B cell (primary cell): ENCODE results near the gene AMELX. TPM values are rescaled to one million over a fixed set of nuclear protein-coding genes. Genes with fewer than 3 reads are reported as not detected.

Source experiments
- ATAC-seq: fragments of 200-7000 bp; cut with Tn5 transposase; one replicate; pipeline ENCODE4 v1.10.0; 2021; ENCODE audit warnings: low read depth, mild to moderate bottlenecking, moderate number of reproducible peaks, moderate library complexity
- CTCF ChIA-PET: fragments of 350-600 bp; sonication (Branson Sonifier 250); formaldehyde crosslinking; loops from one replicate; lab custom pipeline; 2021; ENCODE audit warnings: antibody characterized with exemption, inconsistent platforms; lab: Charles Lee
- POLR2A ChIA-PET: fragments of 350-600 bp; sonication (Branson Sonifier 250); formaldehyde crosslinking; loops from one replicate; lab custom pipeline; 2021; ENCODE audit warnings: antibody characterized with exemption; lab: Charles Lee
- DNase-seq: peaks from one replicate; pipeline ENCODE4 v3.0.0; 2013
- H2AFZ ChIP-seq: 2 replicates; pipeline ENCODE4 v1.6.1; 2012; ENCODE audit warnings: mild to moderate bottlenecking, low read depth, low read length; ENCODE audit not compliant: insufficient read depth, poor library complexity, severe bottlenecking
- H3K27ac ChIP-seq, 2 donors: 1 replicate in 1 of 2; 2 replicates in 1 of 2; pipeline ENCODE4 v1.5.1; 2012 to 2013; ENCODE audit warnings: low read length in 2 of 2, mild to moderate bottlenecking in 2 of 2, moderate library complexity in 1 of 2
- H3K27me3 ChIP-seq, 4 experiments: fragments of 200-600 bp in 1 of 4; sonication (generic) in 1 of 4; replicated peaks in 1 of 4; 1 replicate in 2 of 4; 2 replicates in 2 of 4; pipeline versions ENCODE4 v1.6.1 to v1.7.0; 2013 to 2016; ENCODE audit warnings: low read length in 3 of 4, mild to moderate bottlenecking in 2 of 4, mixed read lengths in 1 of 4, moderate library complexity in 1 of 4; ENCODE audit not compliant: insufficient read depth in 4 of 4, control insufficient read depth in 3 of 4; ENCODE audit errors: control extremely low read depth in 1 of 4
- H3K36me3 ChIP-seq, 2 experiments: replicated peaks in 1 of 2; 1 replicate in 1 of 2; 2 replicates in 1 of 2; pipeline versions ENCODE4 v1.6.1 to v1.7.1; 2013; ENCODE audit warnings: low read length in 1 of 2; ENCODE audit not compliant: insufficient read depth in 2 of 2, control insufficient read depth in 1 of 2; ENCODE audit errors: control extremely low read depth in 1 of 2, extremely low read depth in 1 of 2
- H3K4me1 ChIP-seq, 2 donors: fragments of 200-600 bp in 1 of 2; sonication (generic) in 1 of 2; 1 replicate in 1 of 2; 2 replicates in 1 of 2; pipeline versions ENCODE4 v1.5.1 to v1.6.1; 2013 to 2017; ENCODE audit warnings: low read length in 2 of 2; ENCODE audit not compliant: control insufficient read depth in 2 of 2, insufficient read depth in 2 of 2
- H3K4me2 ChIP-seq: replicated peaks from 2 replicates; pipeline ENCODE3; 2012; ENCODE audit warnings: mild to moderate bottlenecking, low read depth, low read length; ENCODE audit not compliant: poor library complexity, severe bottlenecking
- H3K4me3 ChIP-seq, 5 experiments: fragments of 200-600 bp in 1 of 5; sonication (generic) in 1 of 5; 1 replicate in 3 of 5; 2 replicates in 2 of 5; pipeline versions ENCODE4 v1.5.1 to v1.7.0; 2011 to 2016; ENCODE audit warnings: low read length in 4 of 5, mild to moderate bottlenecking in 4 of 5, low read depth in 2 of 5, control low read depth in 1 of 5, moderate library complexity in 1 of 5; ENCODE audit not compliant: insufficient read depth in 1 of 5; ENCODE audit errors: control extremely low read depth in 1 of 5, extremely low read depth in 1 of 5
- H3K79me2 ChIP-seq: fragments of 200-600 bp; sonication (generic); one replicate; pipeline ENCODE4 v1.6.0; 2016; ENCODE audit warnings: low read length; ENCODE audit not compliant: control insufficient read depth, insufficient read depth
- H3K9ac ChIP-seq: fragments of 200-600 bp; sonication (generic); 2 replicates; pipeline ENCODE4 v1.6.1; 2017; ENCODE audit warnings: mild to moderate bottlenecking, low read length, moderate library complexity
- H3K9me3 ChIP-seq, 3 donors: one replicate each; pipeline versions ENCODE4 v1.6.1 to v1.7.1; 2013; ENCODE audit warnings: low read length in 2 of 3; ENCODE audit not compliant: control insufficient read depth in 2 of 3, insufficient read depth in 1 of 3; ENCODE audit errors: control extremely low read depth in 1 of 3
- H4K20me1 ChIP-seq: 2 replicates; pipeline ENCODE4 v1.6.0; 2012; ENCODE audit warnings: mild to moderate bottlenecking, low read length; ENCODE audit not compliant: insufficient read depth, control insufficient read depth, poor library complexity, severe bottlenecking
- H3K27ac Mint-ChIP-seq: one replicate; pipeline ENCODE4 v1.8.0; 2021; ENCODE audit warnings: mixed read lengths
- H3K27me3 Mint-ChIP-seq: one replicate; pipeline ENCODE4 v1.8.0; 2021; ENCODE audit warnings: mixed read lengths
- H3K4me1 Mint-ChIP-seq: one replicate; pipeline ENCODE4 v1.8.0; 2021; ENCODE audit warnings: mixed read lengths
- H3K4me3 Mint-ChIP-seq: one replicate; pipeline ENCODE4 v1.8.0; 2021; ENCODE audit warnings: mixed read lengths
- H3K9me3 Mint-ChIP-seq: one replicate; pipeline ENCODE4 v1.8.0; 2022; ENCODE audit warnings: mixed read lengths; ENCODE audit not compliant: insufficient read depth
- CTCF ChIP-seq: fragments of 200-600 bp; IDR thresholded peaks from one replicate; pipeline ENCODE4 v1.8.0; 2022; ENCODE audit warnings: antibody characterized with exemption, mild to moderate bottlenecking
- EZH2 ChIP-seq: IDR thresholded peaks from 2 replicates; pipeline ENCODE4 v1.6.1; 2012; ENCODE audit warnings: borderline replicate concordance, low read depth, mild to moderate bottlenecking, moderate library complexity, low read length; ENCODE audit not compliant: insufficient read depth, poor library complexity, severe bottlenecking
- WGBS: methylation state at CpG from one replicate; pipeline ENCODE4 v1.1.5; 2013; ENCODE audit warnings: missing lambda C conversion rate; ENCODE audit not compliant: insufficient coverage; 5-methylcytosine and 5-hydroxymethylcytosine counted together
- intact Hi-C: fragments of 100-400 bp; cut with micrococcal nuclease; formaldehyde crosslinking; loops from one replicate; pipeline ENCODE4 v1.10.0; 2022
- polyA plus RNA-seq: library from polyadenylated mRNA; depleted of rRNA; stranded (reverse); fragments of >200 nt; gene quantifications from 2 replicates; pipeline ENCODE4 v1.2.3, GENCODE V29; 2012
- total RNA-seq, 2 donors: library from RNA; stranded (reverse); fragments of 120-200 nt in 1 of 2; gene quantifications; 1 replicate in 1 of 2; 2 replicates in 1 of 2; pipeline versions ENCODE4 v1.2.3 to v1.2.4, GENCODE V29; 2013 to 2022

AMELX gene
- total and polyA plus RNA-seq, 2 donors (not counting 1 experiment from before 2014, with no cell fraction given): not detected

GRCh38 chrX:11304829-11305228 lies 11.6 kb downstream of the AMELX start:
- no peak for TF ChIP-seq EZH2
- no peak for TF ChIP-seq CTCF
- POLR2A ChIA-PET: no interaction called here
- Histone ChIP-seq H2AFZ (no peak overlapping the region), H3K9ac (no peak overlapping the region), H3K27ac (no peak overlapping the region), H3K4me3 (no peak overlapping the region), H3K9me3 (no peaks in the 10 kb centered on the region), H3K79me2 (no peaks in the 10 kb centered on the region), H4K20me1 (no peaks in the 10 kb centered on the region), H3K36me3 (no peaks in the 10 kb centered on the region), H3K27me3 (no peaks in the 10 kb centered on the region), H3K4me2 (no peak overlapping the region), H3K4me1 (no peaks in the 10 kb centered on the region)
- H3K4me1 Mint-ChIP-seq: no peaks in the 10 kb centered on the region
- no peak overlapping the region for H3K4me3 Mint-ChIP-seq
- no peak overlapping the region for H3K27ac Mint-ChIP-seq
- CTCF ChIA-PET: interaction anchor here (0.6 kb wide), 1 partner anchor 14 kb away, joined by 3 read pairs; no protein-coding TSS in a partner anchor
- no peak for DNase-seq
- peaks cover 8% of the 10 kb centered on the region for H3K27me3 Mint-ChIP-seq
- intact Hi-C loops: no loop called here
- no peaks in the 10 kb centered on the region for H3K9me3 Mint-ChIP-seq
- ATAC-seq: no peak
- WGBS: no CpG with 5 or more reads among the region's 6 CpGs

DNA sequence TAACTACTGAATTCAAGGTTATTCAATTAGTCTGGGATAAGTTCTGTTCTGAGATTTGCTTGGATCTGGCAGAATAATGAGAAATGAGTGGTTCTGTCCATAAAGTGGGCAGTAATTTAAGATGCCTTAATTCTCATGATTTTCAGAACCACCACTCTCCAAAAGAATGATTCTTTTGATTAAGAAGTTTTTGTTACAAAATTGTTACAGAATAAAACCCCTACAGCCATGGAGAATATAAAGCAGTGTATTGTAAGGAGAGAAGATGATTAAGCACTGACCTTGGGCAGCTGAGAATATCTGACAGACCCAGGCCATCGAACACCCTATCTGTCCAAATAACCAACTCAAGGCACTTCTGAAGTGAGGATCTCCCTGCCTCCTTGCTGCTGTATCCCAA lies 12.4 kb downstream of the AMELX start:
- TF ChIP-seq CTCF (no peak), EZH2 (no peak)
- no CpG with 5 or more reads among the region's 1 CpG for WGBS
- POLR2A ChIA-PET: interaction anchor here (0.6 kb wide), 1 partner anchor 1746 kb away, joined by 3 read pairs; no protein-coding TSS in a partner anchor

More for the DNA sequence above, 12.4 kb downstream of the AMELX start:
- H3K27me3 Mint-ChIP-seq: peaks cover 8% of the 10 kb centered on the region
- Histone ChIP-seq H2AFZ (no peak overlapping the region), H3K4me3 (no peak overlapping the region), H3K36me3 (no peaks in the 10 kb centered on the region), H3K79me2 (no peaks in the 10 kb centered on the region), H3K4me1 (no peaks in the 10 kb centered on the region), H3K27me3 (no peaks in the 10 kb centered on the region), H3K9me3 (no peaks in the 10 kb centered on the region), H3K4me2 (no peak overlapping the region), H3K27ac (no peak overlapping the region), H3K9ac (no peak overlapping the region), H4K20me1 (no peaks in the 10 kb centered on the region)
- intact Hi-C loops: no loop called here
- H3K27ac Mint-ChIP-seq: no peak overlapping the region
- no peaks in the 10 kb centered on the region for H3K9me3 Mint-ChIP-seq
- DNase-seq (no peak), ATAC-seq (no peak)
- CTCF ChIA-PET: no interaction called here
- H3K4me3 Mint-ChIP-seq: no peak overlapping the region
- H3K4me1 Mint-ChIP-seq: no peaks in the 10 kb centered on the region
